ENCODE measurements around the gene CEP104.

CEP104 gene

DNA sequence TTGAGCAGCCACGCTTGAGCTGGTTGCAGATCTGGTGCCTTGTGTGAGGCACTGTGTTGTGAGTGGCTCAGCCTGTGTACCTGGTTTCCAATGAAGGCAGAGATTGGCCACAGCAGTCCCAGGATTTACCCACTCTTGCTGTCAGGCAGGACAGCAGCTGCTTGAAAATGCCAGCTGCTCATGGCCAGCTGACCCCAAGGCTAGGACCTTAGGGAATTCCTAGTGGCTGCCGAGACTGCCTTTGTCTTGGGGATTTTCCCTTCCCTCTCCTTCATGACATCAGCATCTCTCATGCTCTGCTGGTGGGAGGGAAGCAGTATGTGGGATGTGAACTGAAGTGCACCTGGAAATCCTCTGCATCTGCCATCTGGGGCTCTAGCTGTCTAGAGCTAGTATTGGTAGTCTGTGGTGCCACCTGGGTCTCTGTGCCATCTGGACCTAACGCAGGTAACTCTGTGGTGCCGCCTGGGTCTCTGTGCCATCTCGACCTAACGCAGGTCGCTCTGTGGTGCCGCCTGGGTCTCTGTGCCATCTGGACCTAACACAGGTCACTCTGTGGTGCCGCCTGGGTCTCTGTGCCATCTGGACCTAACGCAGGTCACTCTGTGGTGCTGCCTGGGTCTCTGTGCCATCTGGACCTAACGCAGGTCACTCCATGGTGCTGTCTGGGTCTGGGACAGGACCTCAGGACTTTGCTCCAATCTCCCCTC, 56.9 kb downstream of the CEP104 start:
- no peak for DNase-seq (ENCODE audit: low spot score)

DNA sequence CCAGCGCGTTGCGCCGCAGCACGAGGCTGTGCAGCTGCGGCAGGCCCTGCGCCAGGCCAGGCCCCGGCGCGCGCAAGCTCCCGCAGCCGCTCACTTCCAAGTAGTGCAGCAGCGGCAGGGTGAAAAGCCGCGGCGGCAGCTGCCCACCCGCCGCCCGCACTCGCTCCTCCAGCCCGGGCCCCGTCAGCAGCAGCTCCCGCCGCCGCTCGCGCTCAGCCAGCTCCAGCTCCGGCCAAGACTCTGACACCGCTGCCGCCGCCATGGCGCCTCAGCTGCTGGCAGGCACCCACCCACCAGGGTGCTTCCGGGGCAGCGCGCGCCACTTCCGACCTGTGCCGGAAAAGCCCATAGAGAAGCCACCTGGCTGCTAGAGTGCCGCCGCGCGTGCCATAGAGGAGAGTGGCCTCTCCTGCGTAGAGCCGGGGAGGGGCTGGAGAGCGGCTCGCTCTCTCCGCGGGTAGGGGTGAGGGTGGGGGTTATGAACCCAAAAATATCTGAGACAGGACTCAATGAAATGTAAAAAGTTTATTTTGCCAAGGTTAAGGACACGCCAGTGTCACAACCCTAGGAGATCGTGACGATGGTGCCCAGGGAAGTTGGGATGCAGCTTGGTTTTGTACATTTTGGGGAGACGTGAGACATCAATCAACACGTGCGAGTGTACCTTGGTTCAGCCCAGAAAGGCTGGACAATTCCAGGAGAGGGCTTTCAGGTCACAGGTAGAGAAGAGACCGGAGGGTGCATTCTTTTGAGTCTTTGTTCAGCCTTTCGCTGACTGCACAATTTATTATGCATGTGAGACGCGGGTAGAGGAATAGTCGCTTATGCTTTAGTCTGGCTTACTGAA, 60.6 kb downstream of the CEP104 start, which contains the start of gene LRRC47:
TSS of gene LRRC47 (minus strand) at position 284 of the 847 bp plus-strand sequence. CDS start at position 262, 22 bp downstream.
- DNase-seq (ENCODE audit: low spot score) = peak; percentile 95

GRCh38 chr1:3795453-3796214, 61.4 kb downstream of the CEP104 start:
- DNase-seq (ENCODE audit: low spot score) = no peak

- DNase-seq (ENCODE audit: low spot score) = no peak
Measured at GRCh38 chr1:3790952-3791351, 66.1 kb downstream of the CEP104 start.

GRCh38 chr1:3790500-3790923, 66.5 kb downstream of the CEP104 start:
- DNase-seq (ENCODE audit: low spot score) = no peak

- DNase-seq (ENCODE audit: low spot score) = no peak
Measured at GRCh38 chr1:3789421-3790300, 67.3 kb downstream of the CEP104 start.

DNA sequence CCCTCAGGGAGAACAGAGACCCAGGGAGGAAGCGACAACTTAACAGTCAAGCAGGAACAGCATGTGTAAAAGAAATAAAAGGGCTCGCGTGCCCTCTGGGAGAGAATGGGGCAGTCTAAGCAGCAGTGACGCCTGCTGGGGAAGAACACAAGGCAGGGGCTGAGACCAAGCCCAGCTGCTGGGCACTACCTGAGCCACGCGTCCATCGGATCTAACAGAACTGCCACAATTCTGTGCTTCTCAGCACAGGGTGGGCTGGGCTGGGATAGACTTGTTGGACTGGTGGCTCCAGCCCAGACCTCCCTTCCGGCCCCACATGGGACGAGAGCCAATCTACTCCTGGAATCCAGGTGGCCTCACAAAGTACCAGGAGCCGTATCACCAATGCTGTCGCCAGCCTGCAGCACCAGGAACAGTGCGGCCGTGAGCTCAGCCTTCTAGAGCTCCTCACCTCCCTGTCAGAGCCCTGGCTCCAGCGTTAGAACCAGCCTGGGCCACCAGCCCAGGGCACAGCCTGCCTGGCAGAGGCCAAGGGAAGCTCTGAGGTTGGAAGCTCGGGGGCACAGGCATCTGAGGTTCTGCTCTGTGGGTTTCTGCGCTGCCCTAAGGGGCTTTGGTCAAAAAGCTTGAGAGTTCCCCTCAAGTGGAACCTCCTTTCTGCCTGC, 68.1 kb downstream of the CEP104 start:
- no peak for DNase-seq (ENCODE audit: low spot score)

DNA sequence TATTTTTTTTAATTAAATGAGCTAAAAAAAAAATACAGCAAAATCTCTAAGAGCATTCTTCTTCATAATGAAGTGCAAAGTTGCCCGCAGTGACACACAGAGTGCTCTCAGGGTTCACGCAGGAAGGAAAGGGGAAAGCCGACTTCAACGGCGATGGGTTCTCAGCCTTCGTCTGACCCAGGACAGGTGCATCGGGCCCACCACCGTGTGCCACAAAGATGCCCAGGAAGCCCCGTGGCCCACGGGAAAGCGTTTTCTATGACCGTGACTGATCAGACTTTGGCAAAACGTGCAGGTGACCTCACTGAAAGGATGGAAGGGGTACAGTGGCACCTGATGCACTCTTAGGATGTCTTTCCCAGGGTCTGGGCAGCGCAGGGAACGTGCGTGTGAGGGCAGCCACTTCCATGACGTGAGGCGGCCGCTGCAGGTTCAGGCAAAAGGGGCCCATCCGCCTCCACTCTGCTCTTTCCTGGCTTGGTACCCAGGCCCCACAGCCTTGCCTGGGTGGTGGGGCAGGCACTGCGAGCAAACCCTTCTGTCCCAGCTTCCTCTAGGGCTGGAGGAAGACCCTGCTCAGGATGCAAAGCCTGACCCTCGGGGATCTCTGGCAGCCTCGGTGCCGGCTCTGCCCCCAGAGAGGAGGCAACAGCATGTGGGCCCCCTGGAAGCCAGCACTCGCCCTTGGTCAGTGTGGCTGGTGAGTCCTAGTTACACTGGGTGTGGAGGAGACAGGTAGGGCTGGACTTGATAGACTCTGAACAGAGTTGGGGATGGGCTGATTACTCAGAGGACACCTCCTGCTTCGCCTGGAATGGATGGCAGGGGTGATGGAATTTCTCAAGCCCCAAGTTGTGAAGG, 69.0 kb downstream of the CEP104 start:
- no peak for DNase-seq (ENCODE audit: low spot score)

DNA sequence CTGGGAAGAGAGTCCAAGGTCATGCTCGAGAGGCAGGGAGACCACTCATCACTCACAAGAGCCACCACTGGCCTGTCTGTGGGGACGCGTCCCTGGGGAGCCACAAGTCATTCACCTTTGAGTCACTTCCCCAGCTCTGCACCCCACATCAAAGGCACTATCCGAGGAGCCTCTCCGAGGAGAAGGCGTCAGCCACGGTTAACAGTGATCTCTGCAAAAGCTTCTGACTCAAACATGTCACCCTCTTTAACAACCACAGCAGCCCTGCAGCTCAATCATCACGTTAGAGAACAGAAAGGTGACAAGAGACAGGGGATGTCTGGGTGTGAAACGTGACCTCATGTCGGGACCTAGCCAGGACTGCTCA, 69.7 kb downstream of the CEP104 start:
- DNase-seq (ENCODE audit: low spot score) = peak; percentile 11

DNA sequence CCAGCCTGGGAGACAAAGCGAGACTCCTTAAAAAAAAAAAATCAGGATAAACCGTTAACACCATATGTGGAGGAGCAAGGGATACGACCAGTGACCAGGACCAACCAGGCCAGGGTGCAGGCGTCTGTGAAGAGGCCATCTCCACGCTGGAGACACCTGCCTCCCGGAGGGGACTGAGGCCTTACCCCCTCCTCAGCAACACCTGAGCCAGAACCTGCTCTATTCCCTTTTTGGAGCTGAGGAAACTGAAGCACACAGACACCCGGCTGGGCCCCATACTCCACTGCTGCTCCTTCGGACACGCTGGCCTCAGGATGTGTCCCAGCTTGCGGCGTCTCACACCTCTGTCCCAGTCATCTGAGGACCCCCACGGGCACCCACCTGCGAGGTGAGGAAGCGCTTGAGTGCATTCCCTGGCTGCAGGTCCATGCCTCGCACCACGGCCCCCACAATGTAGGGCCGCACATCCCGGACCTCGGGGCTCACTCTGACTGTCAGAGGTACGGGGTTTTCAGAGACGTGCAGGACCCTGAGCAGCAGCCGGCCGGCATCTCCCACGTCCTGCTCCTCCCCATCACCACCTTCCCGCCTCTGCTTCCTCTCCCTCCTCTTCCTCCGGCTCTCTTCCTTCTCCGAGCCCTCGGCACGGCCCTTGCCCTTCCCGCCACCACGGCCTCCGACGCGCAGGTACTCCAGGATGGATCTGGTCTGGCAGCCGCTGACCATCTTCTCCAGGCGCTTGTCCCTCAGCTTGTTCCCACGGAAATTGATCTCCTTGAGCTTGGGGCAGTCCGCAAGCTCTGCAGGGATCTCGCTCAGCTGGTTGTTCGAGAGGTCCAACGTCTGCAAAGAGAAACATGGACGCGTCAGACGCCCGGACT, 70.3 kb downstream of the CEP104 start:
- no peak for DNase-seq (ENCODE audit: low spot score)

DNA sequence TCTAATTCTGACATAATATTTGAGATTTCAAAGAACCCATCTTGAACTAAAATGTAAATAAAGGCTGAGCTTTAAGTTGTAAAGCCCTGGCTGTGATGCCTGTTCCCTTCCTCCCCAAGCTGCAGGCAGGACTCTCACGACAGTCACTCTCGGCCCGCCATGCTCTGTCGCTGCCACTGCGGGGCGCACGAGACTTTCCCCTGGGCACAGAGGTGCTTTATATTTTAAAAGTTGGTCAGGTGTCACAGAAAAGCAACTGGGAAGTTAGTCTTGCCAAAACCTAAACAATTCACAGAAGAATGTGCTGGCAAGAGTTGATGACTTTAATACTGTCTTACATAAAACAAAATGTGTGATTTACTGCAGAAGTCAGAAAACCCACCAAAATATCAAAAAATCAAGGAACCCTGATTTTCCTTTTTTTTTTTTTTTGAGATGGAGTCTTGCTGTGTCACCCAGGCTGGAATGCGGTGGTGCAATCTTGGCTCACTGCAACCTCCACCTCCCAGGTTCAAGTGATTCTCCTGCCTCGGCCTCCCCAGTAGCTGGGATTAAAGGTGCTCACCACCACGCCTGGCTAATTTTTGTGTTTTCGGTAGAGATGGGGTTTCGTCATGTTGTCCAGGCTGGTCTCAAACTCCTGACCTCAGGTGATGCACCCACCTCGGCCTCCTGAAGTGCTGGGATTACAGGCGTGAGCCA, 71.4 kb downstream of the CEP104 start:
- DNase-seq (ENCODE audit: low spot score) = no peak

DNA sequence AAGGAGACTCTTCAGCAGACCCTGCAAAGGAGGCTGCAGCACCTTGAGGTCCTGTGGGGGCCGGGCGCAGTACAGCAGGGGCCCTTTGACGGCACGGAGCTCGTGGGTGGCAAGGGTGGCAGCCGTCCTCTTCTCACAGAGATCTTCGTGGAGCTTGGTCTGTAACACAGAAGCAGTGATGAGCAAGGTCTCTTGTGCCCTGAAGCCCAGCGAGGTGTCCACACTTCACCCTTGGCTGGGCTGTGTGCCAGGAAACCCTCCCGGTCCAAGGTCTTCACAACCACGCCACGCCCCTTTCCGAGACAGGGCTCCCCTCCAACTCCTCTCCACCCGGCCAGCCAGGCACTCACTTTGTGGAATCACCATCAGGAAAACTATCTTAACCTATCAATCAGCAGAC, 72.0 kb downstream of the CEP104 start:
- no peak for DNase-seq (ENCODE audit: low spot score)

- DNase-seq (ENCODE audit: low spot score) = no peak
Measured at GRCh38 chr1:3783651-3784474, 73.1 kb downstream of the CEP104 start.

DNA sequence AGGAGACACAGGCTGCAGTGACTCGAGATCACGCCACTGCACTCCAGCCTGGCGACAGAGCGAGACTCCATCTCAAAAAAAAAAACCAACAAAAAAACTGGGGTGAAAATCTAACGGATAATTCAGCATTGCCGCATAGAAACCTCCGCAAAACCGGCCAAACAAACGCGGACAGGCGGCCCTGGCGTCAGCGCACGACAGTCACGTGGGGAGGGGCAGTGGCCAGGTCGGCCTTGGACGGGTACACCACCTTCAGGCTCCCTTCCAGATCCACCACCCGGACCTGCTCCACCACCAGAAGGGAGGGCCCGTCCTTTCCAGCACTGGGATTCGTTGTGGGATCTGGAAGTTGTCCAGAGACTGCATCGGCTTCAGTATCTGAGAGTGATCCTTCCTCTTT, 76.1 kb downstream of the CEP104 start:
- no peak for DNase-seq (ENCODE audit: low spot score)

DNA sequence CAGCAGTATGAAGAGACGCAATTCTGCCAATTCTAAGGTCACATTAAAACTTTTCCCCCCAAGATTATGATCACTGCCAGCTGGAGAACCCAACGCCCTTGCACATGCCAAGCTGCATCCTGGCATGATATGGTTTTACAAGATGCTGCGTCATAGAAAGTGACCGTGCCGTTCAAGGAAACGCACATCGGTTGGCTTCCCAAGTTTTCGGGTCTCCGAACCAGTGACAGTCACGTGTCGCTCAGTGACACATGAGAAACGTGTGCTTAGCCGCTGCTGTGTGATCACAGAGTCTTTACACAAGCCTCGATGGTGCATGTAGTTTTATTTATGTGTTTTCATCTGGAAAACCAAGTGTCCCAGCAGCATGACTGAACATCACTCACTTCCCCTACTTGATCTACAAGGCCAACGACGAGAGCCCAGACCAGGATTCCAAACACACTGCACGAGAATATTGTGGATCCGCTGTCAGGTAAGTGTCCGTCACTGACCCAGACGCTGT, 77.0 kb downstream of the CEP104 start:
- no peak for DNase-seq (ENCODE audit: low spot score)

GRCh38 chr1:3779265-3779911, 77.6 kb downstream of the CEP104 start:
- DNase-seq (ENCODE audit: low spot score) = no peak
